ENCODE measurements around the gene SHE.

DNA sequence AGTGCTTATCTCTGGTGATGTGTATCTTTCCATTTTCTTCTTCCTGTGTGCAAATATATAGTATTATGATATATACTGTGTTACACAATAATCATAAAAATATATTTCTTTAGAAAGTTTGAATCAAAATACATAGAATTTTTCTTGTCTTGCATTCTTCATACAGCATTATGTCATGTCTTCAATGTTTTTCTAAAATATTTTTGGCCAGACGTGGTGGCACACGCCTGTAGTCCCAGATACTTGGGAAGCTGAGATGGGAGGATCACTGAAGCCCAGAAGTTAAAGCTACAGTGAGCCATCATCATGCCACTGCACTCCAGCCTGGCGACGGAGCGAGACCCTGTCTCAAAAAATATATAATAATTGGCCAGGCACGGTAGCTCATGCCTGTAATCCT lies 55.4 kb downstream of the SHE start:
- TF ChIP-seq TEAD4 (IDR thresholded peaks at IDR 0.05) (no peak), FOXM1 (IDR thresholded peaks at IDR 0.05; ENCODE audit: borderline replicate concordance, low read depth) (no peak), EP300 (IDR thresholded peaks at IDR 0.05; ENCODE audit: borderline replicate concordance) (no peak), NFIC (IDR thresholded peaks at IDR 0.05) (no peak)

Data from Ishikawa (cell line).